ENCODE results near the gene DNAJC9. TPM values are rescaled to one million over a fixed set of nuclear protein-coding genes. Genes with fewer than 3 reads are reported as not detected.
A peak's percentile ranks its signal among the peaks of the same experiment; 100 is the strongest.

DNAJC9 gene
- total RNA-seq, 2 donors from 2014 or later = 6.8 to 6.9 TPM

GRCh38 chr10:73232887-73233286 lies 14.2 kb downstream of the DNAJC9 start:
- peak overlapping the region in 1 of 2 donors; percentile 63 for H3K27ac ChIP-seq
- no peak overlapping the region for H3K4me3 ChIP-seq
- H3K9me3 ChIP-seq = no peaks in the 10 kb centered on the region
- no peak for DNase-seq (ENCODE audit: low spot score)
- no peak for TF ChIP-seq CTCF (IDR thresholded peaks at IDR 0.05)
- H3K4me1 ChIP-seq = no peaks in the 10 kb centered on the region
- H3K27me3 ChIP-seq = no peaks in the 10 kb centered on the region
- H3K36me3 ChIP-seq = peaks cover 28% of the 10 kb centered on the region

- H3K27ac ChIP-seq = no peak overlapping the region
- TF ChIP-seq CTCF (IDR thresholded peaks at IDR 0.05) = no peak
- no peak for DNase-seq (ENCODE audit: low spot score)
- H3K4me1 ChIP-seq = no peaks in the 10 kb centered on the region
- peaks cover 21% of the 10 kb centered on the region for H3K36me3 ChIP-seq
- no peaks in the 10 kb centered on the region for H3K27me3 ChIP-seq
- H3K4me3 ChIP-seq = no peak overlapping the region
- no peaks in the 10 kb centered on the region for H3K9me3 ChIP-seq
These were observed 17.5 kb downstream of the DNAJC9 start for GRCh38 chr10:73229567-73229966.

GRCh38 chr10:73228247-73228646 lies 18.8 kb downstream of the DNAJC9 start:
- Histone ChIP-seq H3K9me3 (no peaks in the 10 kb centered on the region), H3K27ac (no peak overlapping the region), H3K27me3 (no peaks in the 10 kb centered on the region), H3K4me1 (no peaks in the 10 kb centered on the region), H3K4me3 (no peak overlapping the region), H3K36me3 (peaks cover 16% of the 10 kb centered on the region)
- TF ChIP-seq CTCF (IDR thresholded peaks at IDR 0.05) = no peak
- DNase-seq (ENCODE audit: low spot score) = no peak

- Histone ChIP-seq H3K4me3 (no peak overlapping the region), H3K27me3 (no peaks in the 10 kb centered on the region), H3K9me3 (no peaks in the 10 kb centered on the region), H3K4me1 (no peaks in the 10 kb centered on the region), H3K36me3 (peaks cover 12% of the 10 kb centered on the region), H3K27ac (no peak overlapping the region)
- TF ChIP-seq CTCF (IDR thresholded peaks at IDR 0.05) = no peak
- DNase-seq (ENCODE audit: low spot score) = no peak
These were observed 20.4 kb downstream of the DNAJC9 start for GRCh38 chr10:73226663-73227062.

GRCh38 chr10:73225518-73225917 lies 21.5 kb downstream of the DNAJC9 start:
- Histone ChIP-seq H3K4me1 (no peaks in the 10 kb centered on the region), H3K9me3 (no peaks in the 10 kb centered on the region), H3K4me3 (no peak overlapping the region), H3K27me3 (no peaks in the 10 kb centered on the region), H3K36me3 (peaks cover 8% of the 10 kb centered on the region), H3K27ac (no peak overlapping the region)
- no peak for TF ChIP-seq CTCF (IDR thresholded peaks at IDR 0.05)
- DNase-seq (ENCODE audit: low spot score) = no peak

GRCh38 chr10:73220989-73221388 lies 26.1 kb downstream of the DNAJC9 start:
- no peak for DNase-seq (ENCODE audit: low spot score)
- H3K4me1 ChIP-seq = peaks cover 0 to 3% of the 10 kb centered on the region in 2 donors
- H3K27ac ChIP-seq = no peak overlapping the region
- no peaks in the 10 kb centered on the region for H3K27me3 ChIP-seq
- no peak for TF ChIP-seq CTCF (IDR thresholded peaks at IDR 0.05)
- H3K9me3 ChIP-seq = no peaks in the 10 kb centered on the region
- peaks cover 20% of the 10 kb centered on the region for H3K36me3 ChIP-seq
- H3K4me3 ChIP-seq = no peak overlapping the region
